ENCODE data around the gene SLPI.

DNA sequence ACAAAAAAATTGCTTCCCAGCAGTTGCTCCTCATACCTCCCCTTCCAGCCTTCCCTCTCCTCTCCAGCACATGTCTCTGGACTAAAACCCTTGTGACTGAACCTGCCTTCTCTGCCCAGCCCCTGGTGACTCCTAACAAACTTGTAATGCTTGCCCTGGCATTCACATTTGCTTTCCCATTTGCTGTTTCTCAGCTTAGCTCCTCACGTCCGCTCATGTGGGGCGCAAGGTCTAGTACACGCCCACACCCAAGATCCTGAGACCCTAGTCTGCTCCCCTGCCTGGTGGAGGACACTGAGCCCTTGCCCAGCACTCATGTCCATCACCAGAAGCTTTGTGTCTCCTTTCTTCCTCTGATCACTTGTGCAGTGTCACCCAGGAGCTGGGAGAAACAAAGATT is 34.0 kb upstream of the SLPI start:
- no peak for TF ChIP-seq EZH2 (IDR thresholded peaks at IDR 0.05; ENCODE audit: low read depth, unreplicated experiment)
- TF ChIP-seq, protein P1, sequence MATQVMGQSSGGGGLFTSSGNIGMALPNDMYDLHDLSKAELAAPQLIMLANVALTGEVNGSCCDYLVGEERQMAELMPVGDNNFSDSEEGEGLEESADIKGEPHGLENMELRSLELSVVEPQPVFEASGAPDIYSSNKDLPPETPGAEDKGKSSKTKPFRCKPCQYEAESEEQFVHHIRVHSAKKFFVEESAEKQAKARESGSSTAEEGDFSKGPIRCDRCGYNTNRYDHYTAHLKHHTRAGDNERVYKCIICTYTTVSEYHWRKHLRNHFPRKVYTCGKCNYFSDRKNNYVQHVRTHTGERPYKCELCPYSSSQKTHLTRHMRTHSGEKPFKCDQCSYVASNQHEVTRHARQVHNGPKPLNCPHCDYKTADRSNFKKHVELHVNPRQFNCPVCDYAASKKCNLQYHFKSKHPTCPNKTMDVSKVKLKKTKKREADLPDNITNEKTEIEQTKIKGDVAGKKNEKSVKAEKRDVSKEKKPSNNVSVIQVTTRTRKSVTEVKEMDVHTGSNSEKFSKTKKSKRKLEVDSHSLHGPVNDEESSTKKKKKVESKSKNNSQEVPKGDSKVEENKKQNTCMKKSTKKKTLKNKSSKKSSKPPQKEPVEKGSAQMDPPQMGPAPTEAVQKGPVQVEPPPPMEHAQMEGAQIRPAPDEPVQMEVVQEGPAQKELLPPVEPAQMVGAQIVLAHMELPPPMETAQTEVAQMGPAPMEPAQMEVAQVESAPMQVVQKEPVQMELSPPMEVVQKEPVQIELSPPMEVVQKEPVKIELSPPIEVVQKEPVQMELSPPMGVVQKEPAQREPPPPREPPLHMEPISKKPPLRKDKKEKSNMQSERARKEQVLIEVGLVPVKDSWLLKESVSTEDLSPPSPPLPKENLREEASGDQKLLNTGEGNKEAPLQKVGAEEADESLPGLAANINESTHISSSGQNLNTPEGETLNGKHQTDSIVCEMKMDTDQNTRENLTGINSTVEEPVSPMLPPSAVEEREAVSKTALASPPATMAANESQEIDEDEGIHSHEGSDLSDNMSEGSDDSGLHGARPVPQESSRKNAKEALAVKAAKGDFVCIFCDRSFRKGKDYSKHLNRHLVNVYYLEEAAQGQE (IDR thresholded peaks at IDR 0.05; ENCODE audit: unreplicated experiment), result no peak
- TF ChIP-seq, protein P2, sequence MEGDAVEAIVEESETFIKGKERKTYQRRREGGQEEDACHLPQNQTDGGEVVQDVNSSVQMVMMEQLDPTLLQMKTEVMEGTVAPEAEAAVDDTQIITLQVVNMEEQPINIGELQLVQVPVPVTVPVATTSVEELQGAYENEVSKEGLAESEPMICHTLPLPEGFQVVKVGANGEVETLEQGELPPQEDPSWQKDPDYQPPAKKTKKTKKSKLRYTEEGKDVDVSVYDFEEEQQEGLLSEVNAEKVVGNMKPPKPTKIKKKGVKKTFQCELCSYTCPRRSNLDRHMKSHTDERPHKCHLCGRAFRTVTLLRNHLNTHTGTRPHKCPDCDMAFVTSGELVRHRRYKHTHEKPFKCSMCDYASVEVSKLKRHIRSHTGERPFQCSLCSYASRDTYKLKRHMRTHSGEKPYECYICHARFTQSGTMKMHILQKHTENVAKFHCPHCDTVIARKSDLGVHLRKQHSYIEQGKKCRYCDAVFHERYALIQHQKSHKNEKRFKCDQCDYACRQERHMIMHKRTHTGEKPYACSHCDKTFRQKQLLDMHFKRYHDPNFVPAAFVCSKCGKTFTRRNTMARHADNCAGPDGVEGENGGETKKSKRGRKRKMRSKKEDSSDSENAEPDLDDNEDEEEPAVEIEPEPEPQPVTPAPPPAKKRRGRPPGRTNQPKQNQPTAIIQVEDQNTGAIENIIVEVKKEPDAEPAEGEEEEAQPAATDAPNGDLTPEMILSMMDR (conservative IDR thresholded peaks at IDR 0.05; ENCODE audit: low read depth in 2 of 2), result no peak
- no peak for TF ChIP-seq POLR2AphosphoS5 (IDR thresholded peaks at IDR 0.05; ENCODE audit: low read depth)
- TF ChIP-seq JUNB (IDR thresholded peaks at IDR 0.05; ENCODE audit: unreplicated experiment), result no peak
- no peak for TF ChIP-seq NANOG (IDR thresholded peaks at IDR 0.05; ENCODE audit: borderline replicate concordance)
- TF ChIP-seq EZH2phosphoT487 (IDR thresholded peaks at IDR 0.05; ENCODE audit: unreplicated experiment), result no peak

Data from GM23338 (cell line).